Psoas muscle (tissue), 8 donors: ENCODE measurements around the gene GKN2. TPM values are rescaled to one million over a fixed set of nuclear protein-coding genes. Genes with fewer than 3 reads are reported as not detected.

Experiments
- ATAC-seq, 4 donors: fragments of 200-7000 bp; cut with Tn5 transposase; one replicate each; pipeline ENCODE4 v1.9.1; 2020; ENCODE audit warnings: moderate library complexity in 3 of 4, mild to moderate bottlenecking in 2 of 4
- DNase-seq, 2 donors: peaks; one replicate each; pipeline ENCODE4 v3.0.0-alpha.2; 2020
- H3K27ac ChIP-seq: fragments of 200-600 bp; one replicate; pipeline ENCODE4 v1.8.0; 2022
- H3K27me3 ChIP-seq, 3 donors: fragments of 200-600 bp in 1 of 3; one replicate each; pipeline versions ENCODE4 v1.6.1 to v1.8.0; 2013 to 2022; ENCODE audit warnings: low read length in 2 of 3, mild to moderate bottlenecking in 2 of 3, moderate library complexity in 1 of 3; ENCODE audit not compliant: insufficient read depth in 3 of 3
- H3K36me3 ChIP-seq, 2 donors: fragments of 200-600 bp in 1 of 2; one replicate each; pipeline versions ENCODE4 v1.6.1 to v1.8.0; 2013 to 2022; ENCODE audit warnings: low read depth in 1 of 2, mild to moderate bottlenecking in 1 of 2, moderate library complexity in 1 of 2; ENCODE audit not compliant: insufficient read depth in 1 of 2
- H3K4me1 ChIP-seq: fragments of 200-600 bp; one replicate; pipeline ENCODE4 v1.8.0; 2022
- H3K4me3 ChIP-seq: fragments of 200-600 bp; one replicate; pipeline ENCODE4 v1.8.0; 2022; ENCODE audit warnings: mild to moderate bottlenecking
- H3K9me3 ChIP-seq: fragments of 200-600 bp; one replicate; pipeline ENCODE4 v1.8.0; 2022
- CTCF ChIP-seq: fragments of 200-600 bp; IDR thresholded peaks from one replicate; pipeline ENCODE4 v1.8.0; 2022; ENCODE audit warnings: antibody characterized with exemption
- WGBS, 3 donors: extraction: QIAGEN DNeasy Blood & Tissue Kit; methylation state at CpG; one replicate each; pipeline versions ENCODE4 v1.1.6 to v1.1.7; 2013; 5-methylcytosine and 5-hydroxymethylcytosine counted together
- intact Hi-C, 2 donors: fragments of 100-400 bp; cut with DNase I; formaldehyde crosslinking; loops; one replicate each; pipeline versions ENCODE4 v1.11.0 to v1.14.2; 2022
- polyA plus RNA-seq, 3 donors: library from polyadenylated mRNA; stranded (reverse); fragments of 200-250 nt; gene quantifications; one replicate each; pipeline ENCODE4 v1.2.3, GENCODE V29; 2013
- total RNA-seq, 4 donors: library from RNA; stranded (reverse); fragmentation: NEBNext Ultra II Directional in 2 of 4; extraction: Animal tissue kit (Norgen Biotek cat#: 25700) in 2 of 4; gene quantifications; one replicate each; pipeline versions ENCODE4 v1.2.1 to v1.2.4, GENCODE V29; 2021 to 2023
- donor health status: healthy with polysubstance abuse.
- donor health status: DM: no; HTN: no; CAD: no; lungs with moderate emphysema.
- donor health status: Bipolar disorder and iron deficiency.
- donor health status: healthy.
- donor health status: DM: yes; HTN: yes; CAD: no.
- donor health status: DM: no; HTN: no; CAD: no.
- donor health status: DM: no; HTN: no; CAD: no.
- donor health status: DM: yes; HTN: yes; CAD: no.

Gene GKN2
- total and polyA plus RNA-seq, 7 donors: not detected

- intact Hi-C loops: loop anchor here in 1 of 2 donors (5.0 kb wide), 1 partner anchor 364 kb away; no protein-coding TSS in a partner anchor
- no peak overlapping the region for H3K27ac ChIP-seq
- ATAC-seq: no peak
Observed at GRCh38 chr2:68942827-68943226, 9.9 kb downstream of the GKN2 start.

GRCh38 chr2:68940369-68940768 is 12.3 kb downstream of the GKN2 start:
- 86 to 94% (median 89%) methylated on average over 1 of the region's 1 CpG for WGBS, 3 donors
- Histone ChIP-seq H3K27ac (no peak overlapping the region), H3K27me3 (no peaks in the 10 kb centered on the region), H3K9me3 (peaks cover 3% of the 10 kb centered on the region), H3K36me3 (no peaks in the 10 kb centered on the region), H3K4me3 (no peak overlapping the region), H3K4me1 (no peaks in the 10 kb centered on the region)
- no peak for TF ChIP-seq CTCF
- no peak for ATAC-seq
- no peak for DNase-seq
- intact Hi-C loops: loop anchor here in 1 of 2 donors (5.0 kb wide), 1 partner anchor 367 kb away; no protein-coding TSS in a partner anchor

More at GRCh38 chr2:68942827-68943226, 9.9 kb downstream of the GKN2 start:
- peaks cover 3% of the 10 kb centered on the region for H3K9me3 ChIP-seq
- no peak for DNase-seq
- no peaks in the 10 kb centered on the region for H3K4me1 ChIP-seq
- no peak overlapping the region for H3K4me3 ChIP-seq
- H3K27me3 ChIP-seq: no peaks in the 10 kb centered on the region
- H3K36me3 ChIP-seq: no peaks in the 10 kb centered on the region
- no peak for TF ChIP-seq CTCF

GRCh38 chr2:68939962-68940361 is 12.7 kb downstream of the GKN2 start:
- 93 to 100% (median 99%) methylated on average over 1 of the region's 1 CpG for WGBS, 3 donors

DNA sequence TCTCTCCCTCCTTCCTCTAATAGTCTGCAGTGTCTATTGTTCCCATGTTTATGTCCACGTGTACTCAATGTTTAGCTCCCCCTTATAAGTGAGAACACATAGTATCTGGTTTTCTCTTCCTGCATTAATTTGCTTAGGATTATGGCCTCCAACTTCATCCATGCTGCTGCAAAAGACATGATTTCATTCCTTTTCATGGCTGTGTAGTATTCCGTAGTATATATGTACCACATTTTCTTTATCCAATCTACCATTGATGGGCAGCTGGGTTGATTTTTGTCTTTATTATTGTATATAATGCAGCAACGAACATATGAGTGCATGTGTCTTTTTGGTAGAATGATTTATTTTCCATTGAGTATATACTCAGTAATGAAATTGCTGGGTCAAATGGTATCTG is 13.8 kb downstream of the GKN2 start:
- ATAC-seq (no peak), DNase-seq (no peak)
- no peak overlapping the region for H3K27ac ChIP-seq
- peaks cover 3% of the 10 kb centered on the region for H3K9me3 ChIP-seq
- H3K36me3 ChIP-seq: no peaks in the 10 kb centered on the region
- TF ChIP-seq CTCF: no peak
- intact Hi-C loops: loop anchor here in 1 of 2 donors (10.0 kb wide), 1 partner anchor 366 kb away; no protein-coding TSS in a partner anchor
- H3K27me3 ChIP-seq: no peaks in the 10 kb centered on the region
- H3K4me1 ChIP-seq: no peaks in the 10 kb centered on the region
- no peak overlapping the region for H3K4me3 ChIP-seq
- WGBS, 3 donors: 84 to 88% (median 88%) methylated on average over 3 of the region's 3 CpGs

More at GRCh38 chr2:68939962-68940361, 12.7 kb downstream of the GKN2 start:
- H3K27me3 ChIP-seq: no peaks in the 10 kb centered on the region
- DNase-seq (no peak), ATAC-seq (no peak)
- H3K4me3 ChIP-seq: no peak overlapping the region
- no peak overlapping the region for H3K27ac ChIP-seq
- intact Hi-C loops: loop anchor here (5.0 to 10.0 kb wide), 2 partner anchors 365 to 367 kb away; no protein-coding TSS in a partner anchor
- no peaks in the 10 kb centered on the region for H3K36me3 ChIP-seq
- TF ChIP-seq CTCF: no peak
- H3K4me1 ChIP-seq: no peaks in the 10 kb centered on the region
- peaks cover 3% of the 10 kb centered on the region for H3K9me3 ChIP-seq
